ENCODE data around the gene LRBA.
"Not testable (repeated sequence)": the region's sequence is repeated elsewhere in the genome, so short reads cannot be mapped to it uniquely, and the experiment has no call there.

Gene LRBA

GRCh38 chr4:150723727-150724411, 291.2 kb downstream of the LRBA start:
- DNase-seq: no peak

GRCh38 chr4:150722908-150723362, 292.1 kb downstream of the LRBA start:
- DNase-seq: no peak

GRCh38 chr4:150720973-150721518, 294.0 kb downstream of the LRBA start:
- no peak for DNase-seq

GRCh38 chr4:150717952-150718351, 297.1 kb downstream of the LRBA start:
- no peak for DNase-seq

- DNase-seq: no peak
Observed at GRCh38 chr4:150714462-150715438, 300.3 kb downstream of the LRBA start.

- no peak for DNase-seq
Observed at GRCh38 chr4:150713251-150713650, 301.8 kb downstream of the LRBA start.

GRCh38 chr4:150710770-150711375, 304.2 kb downstream of the LRBA start:
- no peak for DNase-seq

GRCh38 chr4:150708004-150708403, 307.1 kb downstream of the LRBA start:
- no peak for DNase-seq

GRCh38 chr4:150699599-150699998, 315.5 kb downstream of the LRBA start:
- no peak for DNase-seq

GRCh38 chr4:150695162-150695561, 319.9 kb downstream of the LRBA start:
- no peak for DNase-seq

GRCh38 chr4:150694438-150694837, 320.6 kb downstream of the LRBA start:
- DNase-seq: no peak

- no peak for DNase-seq
Observed at GRCh38 chr4:150683775-150684350, 331.2 kb downstream of the LRBA start.

- DNase-seq: peak; percentile 11
Observed at GRCh38 chr4:150682126-150682525, 333.0 kb downstream of the LRBA start.

- DNase-seq: no peak
Observed at GRCh38 chr4:150681063-150681462, 334.0 kb downstream of the LRBA start.

- DNase-seq: no peak
Observed at GRCh38 chr4:150680651-150681050, 334.4 kb downstream of the LRBA start.

- DNase-seq: no peak
Observed at GRCh38 chr4:150679765-150680343, 335.2 kb downstream of the LRBA start.

- DNase-seq: no peak
Observed at GRCh38 chr4:150679018-150679764, 335.9 kb downstream of the LRBA start.

- DNase-seq: no peak
Observed at GRCh38 chr4:150673793-150674192, 341.3 kb downstream of the LRBA start.

GRCh38 chr4:150668824-150669223, 346.3 kb downstream of the LRBA start:
- DNase-seq: no peak

GRCh38 chr4:150664935-150665334, 350.1 kb downstream of the LRBA start:
- DNase-seq: no peak

GRCh38 chr4:150662686-150663085, 352.4 kb downstream of the LRBA start:
- no peak for DNase-seq

- not testable (repeated sequence) for DNase-seq
Observed at GRCh38 chr4:150661551-150661950, 353.5 kb downstream of the LRBA start.
